Nephron progenitor cell (in vitro differentiated cells): ENCODE results near the gene SLC38A7.

Experiments
- DNase-seq: peaks from one replicate; pipeline ENCODE4 v3.0.0; 2021
- H3K27ac Mint-ChIP-seq: 2 replicates; pipeline ENCODE4 v1.8.0; 2021; ENCODE audit warnings: mild to moderate bottlenecking, moderate library complexity, mixed read lengths
- H3K27me3 Mint-ChIP-seq: 2 replicates; pipeline ENCODE4 v1.8.0; 2021; ENCODE audit warnings: mild to moderate bottlenecking, low read depth, mixed read lengths; ENCODE audit not compliant: poor library complexity
- H3K36me3 Mint-ChIP-seq: 2 replicates; pipeline ENCODE4 v1.8.0; 2021; ENCODE audit warnings: low read depth, mixed read lengths
- H3K4me1 Mint-ChIP-seq: 2 replicates; pipeline ENCODE4 v1.8.0; 2021; ENCODE audit warnings: mixed read lengths
- H3K4me3 Mint-ChIP-seq: 2 replicates; pipeline ENCODE4 v1.8.0; 2021; ENCODE audit warnings: mild to moderate bottlenecking, moderate library complexity, mixed read lengths
- H3K9me3 Mint-ChIP-seq: 2 replicates; pipeline ENCODE4 v1.8.0; 2021; ENCODE audit warnings: mild to moderate bottlenecking, moderate library complexity, mixed read lengths
- TF ChIP-seq, protein P1 (sequence below): fragments of 200-600 bp; sonication (generic); IDR thresholded peaks from 2 replicates; pipeline ENCODE4 v1.5.0; 2021; ENCODE audit warnings: antibody characterized with exemption

Gene SLC38A7

DNA sequence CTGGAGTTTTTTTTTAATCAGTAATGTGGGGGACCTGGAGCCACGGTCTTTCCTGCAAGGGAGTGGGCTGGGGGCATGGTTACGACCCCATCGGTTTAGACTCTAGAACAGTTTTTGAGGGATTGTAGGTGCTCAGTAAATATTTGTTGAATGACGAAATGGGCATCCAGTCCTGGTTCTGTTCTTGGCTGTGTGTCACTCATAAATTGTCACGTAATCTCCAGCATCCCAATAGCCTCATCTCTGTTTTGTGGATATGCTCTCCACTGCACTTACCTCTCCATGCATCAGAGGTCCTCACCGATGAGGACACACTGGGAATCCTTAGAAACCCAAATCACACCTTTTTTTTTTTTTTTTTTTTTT, 497 bp upstream of the SLC38A7 start:
- no peak for DNase-seq
- TF ChIP-seq, protein P1, sequence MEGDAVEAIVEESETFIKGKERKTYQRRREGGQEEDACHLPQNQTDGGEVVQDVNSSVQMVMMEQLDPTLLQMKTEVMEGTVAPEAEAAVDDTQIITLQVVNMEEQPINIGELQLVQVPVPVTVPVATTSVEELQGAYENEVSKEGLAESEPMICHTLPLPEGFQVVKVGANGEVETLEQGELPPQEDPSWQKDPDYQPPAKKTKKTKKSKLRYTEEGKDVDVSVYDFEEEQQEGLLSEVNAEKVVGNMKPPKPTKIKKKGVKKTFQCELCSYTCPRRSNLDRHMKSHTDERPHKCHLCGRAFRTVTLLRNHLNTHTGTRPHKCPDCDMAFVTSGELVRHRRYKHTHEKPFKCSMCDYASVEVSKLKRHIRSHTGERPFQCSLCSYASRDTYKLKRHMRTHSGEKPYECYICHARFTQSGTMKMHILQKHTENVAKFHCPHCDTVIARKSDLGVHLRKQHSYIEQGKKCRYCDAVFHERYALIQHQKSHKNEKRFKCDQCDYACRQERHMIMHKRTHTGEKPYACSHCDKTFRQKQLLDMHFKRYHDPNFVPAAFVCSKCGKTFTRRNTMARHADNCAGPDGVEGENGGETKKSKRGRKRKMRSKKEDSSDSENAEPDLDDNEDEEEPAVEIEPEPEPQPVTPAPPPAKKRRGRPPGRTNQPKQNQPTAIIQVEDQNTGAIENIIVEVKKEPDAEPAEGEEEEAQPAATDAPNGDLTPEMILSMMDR: no peak
- H3K27ac Mint-ChIP-seq: no peak overlapping the region
- peaks cover 18% of the 10 kb centered on the region for H3K4me1 Mint-ChIP-seq
- no peaks in the 10 kb centered on the region for H3K9me3 Mint-ChIP-seq
- peak overlapping the region; percentile 90 for H3K4me3 Mint-ChIP-seq
- H3K27me3 Mint-ChIP-seq: peaks cover 32% of the 10 kb centered on the region
- peaks cover 4% of the 10 kb centered on the region for H3K36me3 Mint-ChIP-seq

DNA sequence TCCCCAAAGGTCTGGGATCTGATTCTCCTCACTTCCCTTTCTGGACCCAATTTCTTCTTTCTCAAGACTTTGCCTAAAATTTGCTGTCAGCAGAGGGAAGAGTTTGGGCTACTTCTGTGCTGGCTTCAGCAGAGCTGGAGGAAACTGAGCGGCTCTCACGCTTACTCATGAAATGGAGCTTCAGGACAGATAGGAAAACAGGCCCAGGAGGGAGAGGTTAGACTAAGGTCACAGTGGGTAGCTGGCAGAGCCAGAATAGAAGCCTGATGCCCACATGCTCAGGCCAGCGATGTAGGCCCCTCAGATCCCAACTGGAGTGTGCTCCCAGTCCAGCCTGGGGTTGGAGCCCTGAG, 593 bp downstream of the SLC38A7 start:
- Mint-ChIP-seq H3K9me3 (no peaks in the 10 kb centered on the region), H3K36me3 (peaks cover 4% of the 10 kb centered on the region), H3K4me3 (peak overlapping the region; percentile 90), H3K27ac (no peak overlapping the region), H3K4me1 (peaks cover 18% of the 10 kb centered on the region), H3K27me3 (peaks cover 21% of the 10 kb centered on the region)
- TF ChIP-seq, protein P1: no peak
- no peak for DNase-seq

DNA sequence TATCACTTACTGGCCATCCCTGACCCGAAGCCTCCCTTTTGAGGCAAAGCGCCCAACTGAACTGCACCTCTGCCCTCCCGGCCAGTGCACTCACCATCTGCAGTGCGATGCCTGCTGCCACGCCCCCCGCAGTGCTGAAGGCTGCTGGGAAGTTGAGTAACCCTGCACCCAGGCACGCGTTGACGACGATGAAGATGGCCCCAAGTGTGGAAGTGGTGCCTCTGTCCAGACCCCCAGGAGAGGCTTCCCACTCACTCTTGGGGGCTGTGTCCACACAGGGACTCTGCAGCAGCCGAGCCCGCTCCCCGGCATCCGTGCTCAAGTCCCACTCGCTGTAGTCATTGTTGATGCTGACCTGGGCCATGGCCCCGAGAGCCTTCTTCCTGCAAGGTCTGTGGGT, 4.8 kb downstream of the SLC38A7 start:
- H3K27me3 Mint-ChIP-seq: peaks cover 3% of the 10 kb centered on the region
- no peaks in the 10 kb centered on the region for H3K9me3 Mint-ChIP-seq
- peaks cover 13% of the 10 kb centered on the region for H3K36me3 Mint-ChIP-seq
- no peak overlapping the region for H3K4me3 Mint-ChIP-seq
- no peak for DNase-seq
- TF ChIP-seq, protein P1: no peak
- H3K4me1 Mint-ChIP-seq: peaks cover 18% of the 10 kb centered on the region
- H3K27ac Mint-ChIP-seq: no peak overlapping the region

DNA sequence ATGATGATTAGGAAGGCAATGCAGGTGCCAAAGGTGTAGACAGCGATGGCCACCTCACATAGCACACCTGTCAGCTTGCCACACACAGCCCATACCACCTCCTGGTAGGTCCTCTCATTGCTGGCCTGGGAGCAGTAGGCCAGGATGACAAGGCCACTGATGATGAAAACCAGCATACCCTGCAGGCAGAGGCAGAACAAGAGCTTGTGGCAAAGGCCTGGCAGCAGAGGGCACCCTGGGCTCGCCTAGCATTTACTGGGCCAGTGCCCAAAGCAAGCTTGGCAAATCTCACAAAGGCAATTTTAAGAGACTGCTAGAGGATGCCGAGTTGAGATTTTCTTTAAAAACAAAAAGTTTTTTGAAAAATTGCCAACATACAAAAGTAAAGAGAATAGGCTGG, 5.9 kb downstream of the SLC38A7 start:
- no peak overlapping the region for H3K27ac Mint-ChIP-seq
- TF ChIP-seq, protein P1: no peak
- peaks cover 14% of the 10 kb centered on the region for H3K4me1 Mint-ChIP-seq
- peaks cover 13% of the 10 kb centered on the region for H3K36me3 Mint-ChIP-seq
- DNase-seq: no peak
- H3K9me3 Mint-ChIP-seq: no peaks in the 10 kb centered on the region
- H3K4me3 Mint-ChIP-seq: no peak overlapping the region
- H3K27me3 Mint-ChIP-seq: peaks cover 3% of the 10 kb centered on the region

DNA sequence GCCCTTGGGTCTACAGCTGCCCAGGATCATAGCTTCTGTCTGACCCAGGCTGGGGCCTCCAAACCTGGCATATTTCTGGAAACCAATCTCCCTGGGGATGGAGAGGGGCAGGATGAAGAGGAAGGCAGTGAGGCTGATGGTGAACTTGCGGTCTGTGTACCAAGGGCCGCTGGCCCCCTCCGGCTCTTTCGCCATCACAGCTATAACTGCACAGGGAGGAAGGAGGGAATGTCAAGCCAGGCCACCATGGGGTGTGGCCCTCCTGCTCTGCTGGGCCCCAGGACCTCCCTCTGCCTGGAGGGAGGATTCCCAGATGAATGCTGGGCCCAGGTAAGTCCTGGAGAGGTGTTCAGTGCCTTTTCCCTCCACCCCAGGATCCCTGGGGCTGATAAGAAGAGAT, 6.3 kb downstream of the SLC38A7 start:
- peaks cover 3% of the 10 kb centered on the region for H3K27me3 Mint-ChIP-seq
- no peaks in the 10 kb centered on the region for H3K9me3 Mint-ChIP-seq
- TF ChIP-seq, protein P1: no peak
- no peak overlapping the region for H3K27ac Mint-ChIP-seq
- no peak for DNase-seq
- no peak overlapping the region for H3K4me3 Mint-ChIP-seq
- peaks cover 13% of the 10 kb centered on the region for H3K36me3 Mint-ChIP-seq
- peaks cover 9% of the 10 kb centered on the region for H3K4me1 Mint-ChIP-seq

DNA sequence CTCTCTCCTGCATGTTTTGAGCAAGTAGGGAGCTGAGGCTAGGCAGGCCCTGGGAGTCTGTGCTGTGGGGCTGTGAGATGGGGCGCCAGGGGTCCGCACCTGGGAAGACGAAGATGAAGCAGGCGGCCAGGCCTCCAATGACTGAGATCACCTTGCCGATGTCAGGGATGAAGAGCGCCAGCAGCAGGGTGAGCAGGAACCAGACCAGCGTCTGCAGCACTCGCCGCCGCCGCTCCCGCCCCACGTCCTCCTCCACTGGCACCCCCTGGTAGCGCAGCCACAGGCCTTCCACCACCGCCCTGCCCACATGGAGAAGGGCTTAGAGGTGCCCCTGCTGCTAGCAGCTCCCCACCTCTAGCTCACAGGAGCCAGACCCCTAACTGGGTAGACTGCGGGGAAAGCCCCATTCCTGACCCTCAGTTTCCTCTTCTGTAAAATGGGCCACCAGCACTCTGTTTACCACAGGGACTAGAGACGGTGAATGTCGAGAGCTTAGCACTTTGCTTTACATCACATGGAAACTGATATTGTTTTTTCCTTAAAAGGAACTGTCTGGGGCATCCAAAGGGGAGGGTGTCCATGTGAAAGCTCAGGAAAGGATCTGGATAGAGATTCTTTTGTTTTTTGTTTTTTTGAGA, 13.5 kb downstream of the SLC38A7 start:
- Mint-ChIP-seq H3K4me3 (no peak overlapping the region), H3K27me3 (peaks cover 3% of the 10 kb centered on the region), H3K27ac (no peak overlapping the region), H3K4me1 (no peaks in the 10 kb centered on the region), H3K9me3 (no peaks in the 10 kb centered on the region), H3K36me3 (peaks cover 28% of the 10 kb centered on the region)
- TF ChIP-seq, protein P1: no peak
- DNase-seq: no peak
